Middle frontal gyrus (tissue), 1 donor: ENCODE measurements around the gene OSBPL1A.

ENCODE experiments used
- DNase-seq: peaks from one replicate; pipeline ENCODE4 v3.0.0-alpha.2; 2015; ENCODE audit warnings: low spot score; ENCODE audit errors: extremely low spot score

Gene OSBPL1A

DNA sequence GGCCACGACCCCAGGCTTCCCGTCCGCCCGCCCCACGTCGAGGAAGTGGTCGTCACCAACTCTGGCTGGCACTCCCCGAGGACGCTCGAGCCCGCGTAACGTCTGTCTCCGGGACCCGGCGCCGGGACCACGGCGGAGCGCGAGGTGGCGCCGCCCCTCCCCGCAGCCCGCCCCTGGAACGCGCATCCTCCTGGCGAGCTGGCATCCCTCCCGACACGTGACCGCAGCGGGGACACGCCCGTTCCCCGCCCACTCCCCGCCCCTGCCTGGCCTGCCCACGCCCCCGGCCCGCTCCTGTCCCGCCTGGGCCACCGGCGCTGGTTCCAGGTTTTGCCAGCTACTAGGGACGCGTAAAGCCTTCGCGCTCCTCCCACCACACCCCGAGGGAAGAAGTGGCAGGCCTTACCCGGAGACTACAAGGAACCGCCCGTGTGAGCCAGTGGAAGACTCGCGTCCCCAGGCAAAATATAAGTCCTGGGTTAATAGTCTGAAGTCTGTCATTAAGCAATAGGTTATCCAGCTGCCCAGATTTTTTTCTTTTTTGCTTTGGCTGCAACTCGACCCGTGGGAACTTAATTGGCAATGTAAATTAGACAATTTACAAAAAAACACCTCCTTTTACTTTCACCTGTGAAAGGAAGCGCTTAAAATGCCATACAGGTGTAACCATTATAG is at the start of gene OSBPL1A:
Gene OSBPL1A (minus strand): TSS at position 131 of the 675 bp plus-strand sequence. CDS start 20,291 bp downstream, outside the sequence.
- peak; percentile 69 for DNase-seq

DNA sequence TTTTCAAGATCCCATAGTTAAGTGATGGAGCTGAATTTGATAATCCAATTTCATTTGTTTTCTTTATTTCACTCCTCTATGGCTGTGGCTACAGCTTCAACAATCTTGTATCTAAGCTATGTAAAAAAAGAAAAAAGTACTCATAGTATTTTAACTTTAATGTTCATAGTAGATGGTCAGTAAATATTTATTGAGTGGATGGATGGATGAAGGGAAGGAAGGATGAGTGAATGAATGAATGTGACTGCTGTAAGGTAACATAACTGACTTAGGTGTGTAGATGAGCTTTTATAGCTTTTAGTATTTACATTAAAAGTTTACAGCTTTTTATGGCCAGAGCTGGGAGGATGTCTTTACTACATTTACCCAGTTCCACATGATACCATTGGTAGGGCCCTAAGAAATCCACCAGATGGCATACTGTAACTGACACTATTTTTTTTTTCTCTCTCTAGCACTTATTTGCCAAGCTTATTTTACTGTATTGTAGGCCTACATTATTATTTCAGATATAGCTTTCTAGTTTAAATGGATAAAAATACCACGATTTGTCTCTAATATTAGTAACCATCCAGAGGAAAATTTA is 49.4 kb upstream of the OSBPL1A start:
- DNase-seq: no peak

DNA sequence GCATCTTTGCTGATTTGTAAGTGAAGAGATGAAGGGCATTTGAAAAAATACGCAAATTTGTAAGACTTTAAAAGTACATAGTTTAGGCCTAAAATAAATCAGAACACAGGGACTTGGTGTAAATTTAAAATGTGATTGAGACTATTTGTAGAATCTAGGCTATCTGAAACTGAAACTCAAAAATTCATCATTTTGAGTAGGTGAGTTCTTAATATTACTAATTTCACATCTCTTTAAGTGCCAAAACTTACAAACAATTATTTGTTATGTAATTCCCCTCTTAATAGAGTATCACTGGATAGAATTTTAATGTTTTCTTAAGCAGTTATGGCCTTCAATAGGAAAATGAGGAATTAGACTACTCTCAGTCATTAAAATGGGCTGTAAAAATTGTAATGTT is 48.8 kb upstream of the OSBPL1A start:
- DNase-seq: no peak

DNA sequence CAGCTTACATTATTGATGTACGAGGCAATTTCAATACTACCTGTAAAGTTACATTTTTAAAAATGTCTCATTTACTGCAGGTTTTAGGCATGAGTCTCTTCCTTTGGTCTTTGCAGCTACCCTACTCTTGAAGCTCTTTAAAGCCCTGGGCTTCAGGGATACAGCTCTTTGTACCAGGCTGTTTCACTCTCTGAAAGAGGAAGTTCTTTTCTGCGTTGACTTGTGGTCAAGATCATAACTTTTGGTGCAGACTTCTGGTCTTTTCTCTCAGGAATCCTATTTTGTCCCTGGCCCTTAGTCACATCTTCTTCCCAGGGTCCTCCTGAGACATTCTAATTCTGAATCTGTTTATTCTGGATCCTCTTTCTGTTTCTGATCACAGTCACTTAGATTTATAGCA is 46.2 kb upstream of the OSBPL1A start:
- DNase-seq: no peak

DNA sequence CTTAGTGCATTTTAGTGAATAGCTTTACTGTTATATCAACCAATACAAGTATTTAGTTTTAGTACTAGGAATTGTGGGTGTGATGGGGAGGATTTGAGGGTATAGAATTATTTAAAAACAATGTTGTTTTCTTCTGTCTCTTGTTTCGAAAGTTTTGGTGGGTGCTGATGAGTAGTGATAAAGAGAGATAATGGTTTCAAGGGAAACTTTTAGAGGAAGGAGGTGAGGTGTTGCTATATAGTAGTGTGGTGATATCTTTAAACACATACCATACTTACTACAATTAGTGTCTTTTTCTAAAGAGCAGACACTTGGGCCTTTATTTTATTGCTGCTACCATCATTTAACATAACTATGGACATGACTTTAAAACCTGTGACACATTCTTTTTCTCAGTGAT is 39.3 kb upstream of the OSBPL1A start:
- no peak for DNase-seq

DNA sequence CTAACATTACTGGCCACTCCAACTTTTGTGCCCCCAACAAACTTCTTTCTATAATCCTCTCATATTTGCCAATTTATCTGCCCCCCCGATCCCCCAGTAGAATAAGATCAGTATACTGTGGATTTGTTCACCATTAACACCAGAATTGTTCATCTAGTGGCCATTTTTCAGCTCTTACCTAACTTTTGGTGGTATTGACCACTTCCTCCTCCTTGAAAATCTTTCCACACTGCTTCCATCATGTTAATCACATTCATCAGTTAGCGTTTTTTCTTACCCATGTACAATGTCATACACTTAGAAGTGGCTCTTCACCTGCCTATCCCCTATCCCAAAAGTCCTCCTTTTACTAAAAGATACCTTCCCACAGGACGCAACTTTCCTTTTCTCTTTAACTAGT is 35.0 kb upstream of the OSBPL1A start:
- no peak for DNase-seq

DNA sequence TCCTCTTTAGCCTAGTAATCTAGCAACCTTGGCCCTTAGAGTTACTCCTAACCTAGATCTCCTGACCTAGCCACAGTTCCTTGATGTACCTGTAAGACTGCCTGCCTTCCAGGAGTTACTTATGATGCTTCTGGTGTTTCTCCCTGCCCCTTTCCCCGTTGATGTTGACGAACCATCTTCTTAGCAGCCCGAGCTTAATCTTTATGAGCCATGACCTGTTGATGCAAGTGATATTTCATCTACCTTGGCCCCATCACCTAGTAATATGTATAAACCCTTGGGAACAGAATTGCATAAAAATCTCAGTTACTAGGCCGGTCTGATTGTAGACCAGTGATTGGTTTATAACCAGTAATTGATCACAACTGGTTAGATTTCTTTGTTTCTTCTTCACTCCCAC is 31.6 kb upstream of the OSBPL1A start:
- no peak for DNase-seq

DNA sequence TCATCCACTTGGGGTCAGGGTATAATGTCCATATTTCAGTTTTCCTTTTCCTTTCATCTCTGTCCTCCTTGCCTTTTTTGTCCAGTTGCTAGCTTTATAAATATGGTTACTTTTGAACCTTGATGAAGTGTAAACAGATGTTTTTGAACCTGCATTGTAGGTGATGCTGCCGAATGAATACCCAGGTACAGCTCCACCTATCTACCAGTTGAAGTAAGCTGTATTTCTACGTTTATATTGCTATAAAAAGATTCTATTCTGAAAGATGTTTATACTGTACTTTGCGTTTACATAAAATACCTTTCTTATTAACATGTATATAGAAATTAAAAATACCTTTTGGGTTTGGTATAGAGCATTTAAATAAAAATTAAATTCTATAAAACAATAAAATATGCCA is 31.1 kb upstream of the OSBPL1A start:
- no peak for DNase-seq

DNA sequence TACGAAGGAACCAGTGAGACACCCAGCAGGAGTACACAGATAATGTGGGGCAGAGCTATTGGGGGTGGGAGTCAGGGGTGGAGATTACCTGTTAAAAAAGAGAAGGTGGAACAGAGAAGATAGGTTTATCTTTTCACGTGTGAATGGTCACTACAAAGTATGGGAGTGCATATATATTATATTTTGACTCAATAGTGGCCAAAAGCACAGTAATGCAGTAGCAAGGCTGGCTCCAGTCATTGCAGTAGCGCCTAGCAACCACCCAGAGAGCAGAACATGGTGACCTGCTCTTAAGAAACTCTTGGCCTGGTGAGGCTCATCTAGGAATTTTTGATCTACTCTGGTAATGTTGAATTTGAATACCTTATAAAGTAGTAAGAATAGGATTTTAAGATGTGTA is 29.9 kb upstream of the OSBPL1A start:
- DNase-seq: no peak

DNA sequence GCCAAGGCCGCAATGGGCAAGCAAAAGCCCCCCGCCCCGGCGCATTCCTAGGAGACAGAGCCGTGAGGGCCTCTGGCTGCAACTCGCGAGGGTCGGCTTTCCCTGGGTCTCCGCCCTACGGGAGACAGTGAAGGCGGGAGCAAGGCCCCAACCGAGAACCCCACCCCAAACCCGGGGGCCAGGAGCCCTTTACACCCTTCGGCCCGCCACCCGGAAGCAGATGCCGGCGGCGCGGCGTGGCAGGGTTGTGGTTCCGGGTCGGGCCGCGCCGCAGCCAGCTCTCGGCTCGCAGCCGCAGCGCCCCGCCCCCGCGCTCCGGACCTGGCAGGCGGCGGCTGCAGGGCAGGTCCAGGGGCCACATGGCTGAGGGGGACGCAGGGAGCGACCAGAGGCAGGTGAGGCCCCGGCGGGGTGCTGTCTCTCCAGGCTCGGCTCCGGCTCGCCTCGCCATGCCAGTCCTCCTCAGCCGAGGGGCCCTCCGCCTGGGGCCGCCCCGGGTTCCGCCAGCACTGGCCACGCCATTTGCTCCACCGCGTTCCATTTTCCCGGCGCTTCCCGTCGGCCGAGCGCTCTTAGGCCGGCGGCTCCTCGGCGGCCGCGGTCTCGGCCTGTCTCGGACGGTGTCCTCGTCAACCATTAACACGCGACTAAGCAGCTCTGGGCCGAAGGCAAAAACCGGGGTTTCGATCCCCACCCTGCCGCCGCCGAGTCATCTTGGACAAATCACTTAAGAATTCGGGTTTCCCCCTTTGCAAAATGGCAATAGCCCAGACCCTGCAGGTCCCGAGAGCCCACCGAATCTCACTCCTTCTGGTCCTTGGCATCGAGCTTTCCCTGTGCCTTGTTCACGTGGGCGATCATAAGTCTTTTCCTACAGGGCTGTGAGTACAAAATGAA is 29.0 kb upstream of the OSBPL1A start, which contains the start of gene IMPACT:
Gene IMPACT (plus strand): TSS at position 273 of the 897 bp plus-strand sequence. CDS start 87 bp downstream, at position 360.
- DNase-seq: peak; percentile 54

DNA sequence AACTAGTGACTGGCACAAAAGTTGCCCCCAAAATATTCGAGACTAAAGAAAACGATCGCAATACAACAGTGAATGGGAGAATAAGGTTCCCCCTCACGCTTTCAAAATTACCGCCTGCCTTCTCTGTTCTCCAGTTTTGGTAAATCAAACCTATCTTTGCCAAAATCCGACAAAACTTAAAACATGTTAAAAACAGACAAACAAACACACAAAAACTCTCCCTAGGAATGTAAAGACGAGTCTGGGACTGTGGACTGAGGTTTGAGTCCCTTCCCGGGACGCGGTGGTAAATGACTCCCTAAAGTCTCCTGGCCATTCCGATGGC is 28.4 kb upstream of the OSBPL1A start:
- DNase-seq: no peak

DNA sequence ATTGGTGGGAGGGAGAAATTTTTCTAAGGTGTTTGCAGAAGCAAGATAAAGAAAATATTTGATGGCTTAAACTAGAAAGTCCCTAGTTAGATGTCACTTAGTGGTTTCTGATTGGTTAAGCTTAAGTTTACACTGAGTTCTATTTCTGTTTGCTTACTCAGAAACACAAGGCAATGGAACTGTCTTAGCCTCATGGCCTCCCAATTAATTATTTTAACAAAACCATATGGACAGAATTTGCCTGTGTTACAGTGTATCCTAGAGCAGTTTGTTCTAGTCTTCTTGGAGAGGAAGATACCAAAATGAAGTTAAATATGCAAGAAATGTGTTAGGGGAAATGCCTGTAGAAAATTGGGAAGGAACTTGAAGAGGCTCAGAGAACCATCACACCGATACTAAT is 24.2 kb upstream of the OSBPL1A start:
- no peak for DNase-seq

DNA sequence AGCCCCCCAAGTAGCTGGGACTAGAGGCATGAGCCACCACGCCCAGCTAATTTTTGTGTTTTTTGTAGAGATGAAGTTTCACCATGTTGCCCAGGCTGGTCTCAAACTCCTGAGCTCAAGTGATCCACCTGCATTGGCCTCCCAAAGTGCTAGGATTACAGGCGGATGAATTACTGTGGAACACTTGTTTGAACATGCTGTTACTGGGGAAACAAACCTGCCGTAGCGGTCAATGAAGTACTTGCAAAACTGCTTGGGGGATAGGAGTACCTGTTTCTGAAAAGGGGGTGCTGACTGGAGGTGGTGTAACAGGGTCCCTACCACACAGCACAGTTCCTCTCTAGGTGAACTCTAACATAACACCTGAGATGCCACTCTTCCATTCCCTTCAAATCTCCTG is 22.9 kb upstream of the OSBPL1A start:
- no peak for DNase-seq

DNA sequence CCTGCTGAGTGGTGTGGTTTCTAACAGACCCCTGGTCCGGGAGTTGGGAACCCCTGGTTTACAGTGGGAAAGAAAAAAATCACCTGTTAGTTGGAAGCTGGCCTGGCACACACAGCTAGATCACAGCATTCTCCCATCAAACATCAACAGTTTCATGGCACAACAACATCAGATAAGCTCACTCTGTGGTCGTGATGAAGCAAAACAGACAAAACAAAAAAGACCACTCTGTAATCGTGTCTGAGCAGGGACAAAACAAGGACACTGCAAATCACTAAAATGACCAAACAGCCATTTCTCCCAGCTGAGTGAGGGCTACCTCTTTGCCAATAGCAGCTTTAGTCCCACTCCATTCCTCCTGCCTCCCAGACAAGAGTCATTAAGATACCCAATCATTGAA is 19.9 kb upstream of the OSBPL1A start:
- no peak for DNase-seq

DNA sequence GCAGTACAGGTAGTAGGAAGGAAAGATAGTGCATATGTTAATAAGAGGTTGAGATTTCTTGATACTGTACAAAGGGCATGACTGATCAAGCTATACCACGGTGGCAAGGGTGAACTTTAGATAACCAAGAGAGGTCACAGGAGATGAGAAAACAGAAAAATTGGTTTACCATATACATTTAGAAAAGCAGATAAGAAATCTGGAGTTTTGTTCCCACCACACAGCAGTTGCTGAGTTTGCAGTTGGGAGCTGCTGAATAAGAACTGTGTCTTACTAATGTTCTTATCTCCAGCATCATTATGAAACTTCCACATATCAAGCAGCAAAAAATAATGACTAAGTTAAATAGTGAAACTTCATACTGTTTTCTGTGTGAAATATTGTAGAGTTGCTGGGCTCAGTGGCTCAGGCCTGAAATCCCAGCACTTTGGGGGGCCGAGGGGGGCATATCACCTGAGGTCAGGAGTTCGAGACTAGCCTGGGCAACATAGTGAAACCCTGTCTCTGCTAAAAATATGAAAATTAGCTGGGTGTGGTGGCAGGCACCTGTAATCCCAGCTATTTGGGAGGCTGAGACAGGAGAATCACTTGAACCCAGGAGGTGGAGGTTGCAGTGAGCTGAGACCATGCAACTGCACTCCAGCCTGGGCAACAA is 16.9 kb upstream of the OSBPL1A start:
- no peak for DNase-seq

DNA sequence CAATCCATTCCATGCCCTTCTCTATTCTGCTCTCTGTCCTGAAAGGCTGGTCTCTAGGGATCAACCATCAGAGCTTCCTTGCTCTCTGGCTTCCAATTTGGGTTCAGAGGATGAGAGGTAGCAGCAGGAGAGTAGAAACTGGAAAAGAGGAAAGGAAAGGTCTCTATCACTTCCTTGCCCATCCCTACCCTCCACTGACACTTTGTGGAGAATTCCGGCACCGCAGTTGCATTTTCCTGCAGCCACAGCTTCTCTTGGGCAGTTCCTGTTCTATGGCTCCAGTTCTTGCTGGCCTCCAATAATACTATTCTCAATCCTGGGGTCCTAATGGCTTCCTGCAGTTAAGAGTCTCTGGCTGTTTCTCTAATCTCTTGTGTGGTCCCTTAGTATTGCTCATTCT is 15.5 kb upstream of the OSBPL1A start:
- DNase-seq: no peak

DNA sequence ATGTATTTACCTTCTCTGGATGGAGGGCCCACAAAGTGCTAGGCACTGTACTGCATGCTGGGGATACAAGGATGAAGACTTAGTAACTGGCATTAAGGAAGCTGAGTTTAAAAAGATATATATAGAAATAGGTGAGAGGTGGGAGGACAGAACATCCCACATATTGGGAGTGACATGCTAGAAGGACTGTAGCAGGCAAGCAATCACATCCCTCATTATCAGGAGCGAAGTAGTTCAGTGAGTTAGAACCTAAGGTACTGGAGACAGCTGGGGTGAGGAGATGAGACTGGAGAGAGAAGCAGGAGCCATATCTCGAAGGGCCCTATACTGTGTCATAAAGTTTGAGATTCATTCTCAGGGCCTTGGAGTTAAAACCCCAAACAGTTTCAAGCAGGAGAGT is 10.9 kb upstream of the OSBPL1A start:
- no peak for DNase-seq

DNA sequence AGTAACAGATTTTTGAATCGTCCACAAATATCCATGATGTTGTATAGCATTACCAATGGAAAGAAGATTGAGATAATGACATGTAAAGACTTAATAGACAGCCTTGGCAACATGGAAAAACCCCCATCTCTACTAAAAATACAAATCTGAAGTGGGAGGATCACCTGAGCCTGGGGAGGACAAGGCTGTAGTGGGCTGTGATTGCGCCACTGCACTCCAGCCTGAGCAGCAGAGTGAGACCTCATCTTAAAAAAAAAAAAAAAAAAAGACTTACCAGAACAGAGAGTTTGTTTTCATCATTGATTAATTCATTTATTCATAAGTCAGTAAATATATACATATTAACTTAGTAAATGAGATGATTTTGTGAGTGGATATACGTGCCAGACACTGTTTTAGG is 7.0 kb upstream of the OSBPL1A start:
- no peak for DNase-seq

DNA sequence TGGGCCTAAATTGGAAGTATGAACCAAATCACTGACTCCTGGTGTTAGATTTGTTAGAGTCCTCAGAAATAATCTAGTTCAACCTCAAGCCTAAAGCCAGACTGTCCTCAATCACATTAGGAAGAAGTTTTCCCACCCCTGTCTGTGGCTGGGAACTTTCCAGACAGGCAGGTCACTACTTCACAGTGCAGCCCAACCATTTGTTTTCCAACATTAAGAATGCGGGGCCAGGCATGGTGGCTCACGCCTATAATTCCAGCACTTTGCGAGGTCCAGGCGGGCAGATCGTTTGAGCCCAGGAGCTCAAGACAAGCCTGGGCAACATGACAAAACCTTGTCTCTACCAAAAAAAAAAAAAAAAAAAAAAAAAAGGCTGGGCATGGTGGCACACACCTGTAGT is 5.5 kb upstream of the OSBPL1A start:
- DNase-seq: no peak

DNA sequence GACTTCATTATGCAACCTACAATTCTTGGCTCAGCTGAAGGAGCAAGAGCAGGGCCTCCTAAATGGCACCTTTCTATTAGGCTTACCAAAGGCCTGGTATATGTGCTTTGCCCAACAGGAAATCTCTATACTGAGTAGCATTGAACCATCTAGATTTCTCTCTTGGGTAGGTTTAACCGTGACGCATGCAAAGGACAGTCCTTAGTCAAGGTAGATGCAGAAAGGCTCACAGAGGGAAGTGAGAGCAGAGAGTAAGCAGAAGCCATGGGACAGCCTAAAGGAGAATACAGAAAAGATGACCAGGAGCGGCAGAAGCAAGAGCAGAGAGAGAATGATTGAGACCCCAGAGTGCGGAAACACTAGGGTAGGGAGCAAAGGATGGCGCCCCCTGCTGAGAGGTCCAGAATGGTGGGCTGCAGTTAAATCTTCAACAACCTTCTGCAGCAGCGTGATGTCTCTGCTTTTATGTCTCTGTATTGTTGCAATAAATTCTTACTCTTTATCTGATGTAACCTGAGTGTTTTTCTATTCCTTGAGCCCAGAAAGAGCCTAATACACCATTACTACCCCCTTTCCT is 4.7 kb upstream of the OSBPL1A start:
- no peak for DNase-seq

DNA sequence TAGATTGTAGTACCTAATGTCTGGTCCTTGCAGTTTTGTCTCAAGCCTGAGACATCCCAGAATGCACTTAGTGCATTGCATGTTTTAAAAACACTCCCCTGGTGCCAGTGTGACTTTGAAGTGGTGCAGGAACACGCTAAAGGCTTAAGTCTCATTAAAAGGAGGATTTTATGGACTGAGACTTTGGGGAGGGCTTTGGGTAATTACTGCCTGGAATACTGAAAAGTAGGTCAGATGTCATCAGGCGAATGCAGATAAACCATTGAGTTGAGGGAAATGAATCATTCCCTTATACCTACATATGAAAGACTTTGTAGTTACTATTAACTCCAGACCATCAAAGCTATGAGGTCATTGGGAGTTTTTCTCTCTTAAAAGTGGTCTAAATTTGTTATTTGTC is 3.0 kb upstream of the OSBPL1A start:
- no peak for DNase-seq

DNA sequence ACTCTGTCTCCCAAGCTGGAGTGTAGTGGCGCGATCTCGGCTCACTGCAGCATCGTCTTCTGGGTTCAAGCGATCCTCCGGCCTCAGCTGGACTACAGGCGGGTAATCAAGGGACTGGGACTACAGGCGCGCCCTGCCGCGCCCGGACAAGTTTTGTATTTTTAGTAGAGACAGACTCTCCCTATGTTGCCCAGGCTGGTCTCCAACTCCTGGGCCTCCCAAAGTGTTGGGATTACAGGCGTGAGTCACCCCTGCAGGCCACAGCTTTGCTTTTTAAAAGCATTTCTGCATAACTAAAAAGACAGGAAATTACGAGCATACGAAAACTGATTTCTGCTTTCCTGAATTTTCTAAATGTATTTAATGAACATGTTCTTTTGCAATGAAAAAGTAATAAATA is 916 bp upstream of the OSBPL1A start:
- DNase-seq: no peak
